Tibial artery (tissue), 4 donors: ENCODE measurements around the gene FHAD1.

Experiments
- DNase-seq, 2 donors: peaks; one replicate each; pipeline ENCODE4 v3.0.0-alpha.2; 2019
- H3K27ac ChIP-seq, 2 donors: fragments of 200-600 bp; sonication (generic) in 1 of 2; 1 replicate in 1 of 2; 2 replicates in 1 of 2; pipeline ENCODE4 v1.5.1; 2018 to 2019; ENCODE audit warnings: mild to moderate bottlenecking in 1 of 2
- H3K27me3 ChIP-seq, 2 donors: fragments of 200-600 bp; sonication (generic) in 1 of 2; one replicate each; pipeline versions ENCODE4 v1.5.1 to v1.6.0; 2016 to 2019
- H3K36me3 ChIP-seq, 3 donors: fragments of 200-600 bp; sonication (generic) in 2 of 3; one replicate each; pipeline ENCODE4 v1.5.1; 2016 to 2019; ENCODE audit warnings: mild to moderate bottlenecking in 2 of 3
- H3K4me1 ChIP-seq, 4 donors: fragments of 200-600 bp; sonication (generic) in 2 of 4; 1 replicate in 3 of 4; 2 replicates in 1 of 4; pipeline ENCODE4 v1.5.1; 2016 to 2019
- H3K4me3 ChIP-seq, 2 donors: fragments of 200-600 bp; sonication (generic) in 1 of 2; 1 replicate in 1 of 2; 2 replicates in 1 of 2; pipeline ENCODE4 v1.5.1; 2018 to 2019; ENCODE audit warnings: mild to moderate bottlenecking in 2 of 2
- H3K9me3 ChIP-seq, 3 donors: fragments of 200-600 bp; sonication (generic) in 1 of 3; one replicate each; pipeline ENCODE4 v1.5.1; 2016 to 2019
- intact Hi-C: fragments of 100-400 bp; cut with DNase I; formaldehyde crosslinking; loops from one replicate; pipeline ENCODE4 v1.15.0; 2023; ENCODE audit warnings: low total_unique reads
- TF ChIP-seq, protein P1 (sequence below), 2 experiments: fragments of 200-600 bp in 1 of 2; fragments of 450-650 bp in 1 of 2; IDR thresholded peaks; one replicate each; pipeline ENCODE4 v1.5.1; 2017 to 2019; ENCODE audit warnings: antibody characterized with exemption in 2 of 2, mild to moderate bottlenecking in 1 of 2, moderate library complexity in 1 of 2

Gene FHAD1

DNA sequence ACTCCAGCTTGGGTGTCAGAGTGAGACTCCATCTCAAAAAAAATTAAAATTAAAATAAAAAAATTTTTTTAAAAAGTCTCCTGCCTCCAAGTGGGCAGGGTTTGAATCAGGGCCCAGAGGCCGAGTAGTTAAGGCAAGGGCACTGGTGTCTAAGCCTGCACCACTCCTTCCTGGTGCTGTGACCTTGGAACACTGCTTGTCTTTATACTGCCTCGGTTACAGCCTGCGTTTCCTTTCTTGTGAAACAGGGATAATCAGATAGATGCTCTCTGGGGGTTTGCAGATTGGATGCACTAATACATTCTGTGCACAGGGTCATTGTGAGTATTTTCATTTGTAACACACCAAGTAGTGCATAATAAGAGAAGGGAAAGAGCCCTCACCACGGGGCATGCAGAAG is 104.3 kb downstream of the FHAD1 start:
- peaks cover 0 to 12% (median 5%) of the 10 kb centered on the region in 4 donors for H3K4me1 ChIP-seq

DNA sequence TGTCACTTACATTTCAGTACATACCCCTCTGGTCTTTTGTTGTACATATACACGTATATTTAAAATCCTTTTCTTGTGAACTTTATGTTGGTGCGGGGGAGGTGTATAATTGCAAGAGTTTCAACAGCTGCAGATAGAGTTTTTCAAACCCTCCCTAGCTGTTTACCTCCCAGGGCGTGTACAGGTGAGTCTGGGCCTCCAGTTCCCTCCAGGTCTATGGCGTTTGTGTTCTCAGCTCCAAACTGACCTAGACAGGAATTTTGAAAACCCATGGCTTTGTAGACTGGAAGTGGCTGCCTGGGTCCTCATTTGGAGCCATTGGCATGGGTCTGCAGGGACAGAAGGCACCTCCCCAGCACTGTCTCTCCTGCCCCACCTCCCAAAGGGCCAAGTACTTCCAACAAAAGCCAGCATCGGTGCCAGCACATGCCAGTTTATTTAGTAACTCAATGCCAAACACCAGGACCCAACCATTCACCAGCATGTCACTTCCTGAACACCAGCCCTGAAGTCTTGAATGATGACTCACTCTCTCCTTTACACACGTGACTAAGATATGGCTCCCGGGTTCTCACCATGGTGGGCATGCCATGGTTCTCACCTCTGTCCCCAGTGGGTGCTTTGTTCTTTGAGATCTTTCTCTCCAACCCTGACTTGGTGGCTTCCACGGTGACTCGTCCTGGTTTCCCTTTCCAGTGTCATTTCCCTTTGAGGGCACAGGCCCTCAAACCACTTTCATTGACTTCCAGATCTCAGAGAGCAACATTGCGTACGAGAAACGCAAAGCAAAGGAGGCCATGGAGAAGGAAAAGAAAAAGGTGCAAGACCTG is 105.3 kb downstream of the FHAD1 start:
- H3K9me3 ChIP-seq, result no peaks in the 10 kb centered on the region
- DNase-seq, result no peak
- intact Hi-C loops, result no loop called here
- H3K36me3 ChIP-seq, result no peaks in the 10 kb centered on the region
- no peak overlapping the region for H3K27ac ChIP-seq
- TF ChIP-seq, protein P1, sequence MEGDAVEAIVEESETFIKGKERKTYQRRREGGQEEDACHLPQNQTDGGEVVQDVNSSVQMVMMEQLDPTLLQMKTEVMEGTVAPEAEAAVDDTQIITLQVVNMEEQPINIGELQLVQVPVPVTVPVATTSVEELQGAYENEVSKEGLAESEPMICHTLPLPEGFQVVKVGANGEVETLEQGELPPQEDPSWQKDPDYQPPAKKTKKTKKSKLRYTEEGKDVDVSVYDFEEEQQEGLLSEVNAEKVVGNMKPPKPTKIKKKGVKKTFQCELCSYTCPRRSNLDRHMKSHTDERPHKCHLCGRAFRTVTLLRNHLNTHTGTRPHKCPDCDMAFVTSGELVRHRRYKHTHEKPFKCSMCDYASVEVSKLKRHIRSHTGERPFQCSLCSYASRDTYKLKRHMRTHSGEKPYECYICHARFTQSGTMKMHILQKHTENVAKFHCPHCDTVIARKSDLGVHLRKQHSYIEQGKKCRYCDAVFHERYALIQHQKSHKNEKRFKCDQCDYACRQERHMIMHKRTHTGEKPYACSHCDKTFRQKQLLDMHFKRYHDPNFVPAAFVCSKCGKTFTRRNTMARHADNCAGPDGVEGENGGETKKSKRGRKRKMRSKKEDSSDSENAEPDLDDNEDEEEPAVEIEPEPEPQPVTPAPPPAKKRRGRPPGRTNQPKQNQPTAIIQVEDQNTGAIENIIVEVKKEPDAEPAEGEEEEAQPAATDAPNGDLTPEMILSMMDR (IDR thresholded peaks at IDR 0.05), result no peak
- no peak overlapping the region for H3K4me3 ChIP-seq
- peaks cover 0 to 12% (median 5%) of the 10 kb centered on the region in 4 donors for H3K4me1 ChIP-seq
- no peaks in the 10 kb centered on the region for H3K27me3 ChIP-seq

More for the DNA sequence above, 104.3 kb downstream of the FHAD1 start:
- DNase-seq, result no peak
- no peaks in the 10 kb centered on the region for H3K36me3 ChIP-seq
- intact Hi-C loops, result no loop called here
- no peaks in the 10 kb centered on the region for H3K27me3 ChIP-seq
- H3K4me3 ChIP-seq, result no peak overlapping the region
- TF ChIP-seq, protein P1 (IDR thresholded peaks at IDR 0.05), result no peak
- H3K9me3 ChIP-seq, result no peaks in the 10 kb centered on the region
- H3K27ac ChIP-seq, result no peak overlapping the region

DNA sequence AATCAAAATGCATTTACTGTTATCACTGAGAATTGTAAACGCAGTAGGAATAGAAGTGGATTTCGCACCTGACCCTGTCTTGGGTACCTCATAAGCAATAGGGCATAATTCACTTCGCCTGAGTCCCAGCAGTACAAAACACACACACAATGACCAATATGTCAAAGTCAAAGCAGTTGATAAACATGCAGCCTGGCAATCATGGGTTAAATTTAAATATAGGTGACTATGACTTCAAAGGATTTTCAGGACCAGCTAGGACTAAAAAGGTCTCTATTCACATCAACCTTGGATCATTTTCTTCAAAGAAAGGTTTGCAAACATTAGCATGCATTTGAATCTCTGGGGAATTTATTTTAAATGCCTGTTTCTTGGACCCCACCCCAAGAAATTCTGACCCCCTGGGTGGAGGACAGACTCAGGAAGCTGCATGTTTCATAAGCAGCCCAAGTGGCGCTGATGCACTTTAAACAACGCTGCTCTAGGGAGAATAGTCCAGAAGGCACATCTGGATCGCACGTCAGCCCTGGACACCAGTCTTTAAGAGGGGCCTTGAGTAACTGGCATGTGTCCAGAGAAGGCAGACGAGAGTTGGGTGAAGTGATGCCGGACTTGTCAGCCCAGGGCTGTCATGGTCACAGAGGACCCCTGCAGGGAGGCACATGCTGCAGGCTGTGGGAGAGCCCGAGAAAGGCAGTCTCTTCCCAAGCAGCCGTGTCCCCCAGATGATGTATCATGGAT is 107.0 kb downstream of the FHAD1 start:
- TF ChIP-seq, protein P1 (IDR thresholded peaks at IDR 0.05), result no peak
- intact Hi-C loops, result no loop called here
- no peak overlapping the region for H3K27ac ChIP-seq

DNA sequence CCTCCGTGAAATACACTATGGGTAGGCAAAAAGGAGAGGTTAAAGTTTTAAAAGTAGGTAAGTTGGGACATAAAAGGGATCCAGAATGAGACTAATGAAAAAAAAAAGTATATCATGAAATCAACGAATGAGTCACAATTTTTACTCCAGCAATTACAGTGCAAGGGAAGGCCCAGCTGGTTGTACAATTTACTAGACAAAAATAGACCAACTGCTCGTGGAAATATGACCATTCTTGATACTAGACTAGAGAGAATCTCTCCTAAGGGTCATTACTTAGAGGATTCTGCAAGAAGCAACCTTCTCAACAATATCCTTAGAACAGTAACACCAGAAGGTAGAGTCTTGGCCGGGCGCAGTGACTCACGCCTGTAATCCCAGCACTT is 107.5 kb downstream of the FHAD1 start:
- no peak overlapping the region for H3K4me3 ChIP-seq
- peaks cover 0 to 12% (median 5%) of the 10 kb centered on the region in 4 donors for H3K4me1 ChIP-seq
- H3K9me3 ChIP-seq, result no peaks in the 10 kb centered on the region
- DNase-seq, result no peak
- H3K27ac ChIP-seq, result no peak overlapping the region
- TF ChIP-seq, protein P1 (IDR thresholded peaks at IDR 0.05), result no peak
- H3K36me3 ChIP-seq, result no peaks in the 10 kb centered on the region
- no peaks in the 10 kb centered on the region for H3K27me3 ChIP-seq
- intact Hi-C loops, result no loop called here

More for the DNA sequence above, 107.0 kb downstream of the FHAD1 start:
- no peak for DNase-seq
- Histone ChIP-seq H3K9me3 (no peaks in the 10 kb centered on the region), H3K36me3 (no peaks in the 10 kb centered on the region), H3K4me3 (no peak overlapping the region), H3K4me1 (peaks cover 0 to 12% (median 5%) of the 10 kb centered on the region in 4 donors), H3K27me3 (no peaks in the 10 kb centered on the region)

DNA sequence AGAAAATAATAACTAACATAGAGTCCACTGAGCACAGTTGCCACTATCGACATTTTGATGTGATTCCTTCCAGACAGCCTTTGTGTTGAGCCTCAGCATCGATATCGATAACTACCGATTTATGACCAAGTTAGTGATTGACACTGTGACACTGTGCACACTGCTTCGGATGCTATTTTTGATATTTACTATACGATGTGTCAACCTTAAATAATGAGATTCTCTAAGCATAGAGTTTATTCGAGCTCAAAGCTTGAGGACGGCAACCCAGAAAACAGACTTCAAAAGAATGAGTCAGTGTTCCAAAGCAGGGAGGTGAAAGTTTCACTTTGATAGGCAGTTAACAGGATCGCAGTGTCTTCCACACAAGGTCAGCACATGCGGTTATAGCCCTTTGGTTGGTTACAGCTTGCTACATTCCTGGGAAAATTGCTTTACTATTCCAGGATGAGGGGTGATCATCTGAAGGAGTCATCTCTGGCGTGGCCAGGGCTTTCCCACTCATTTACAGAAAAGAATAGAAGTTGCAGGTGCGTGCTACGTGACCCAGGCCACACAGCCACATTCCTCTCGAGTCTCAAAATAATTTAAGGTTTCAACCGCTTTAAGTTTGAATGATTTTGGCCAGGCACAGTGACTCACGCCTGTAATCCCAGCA is 109.1 kb downstream of the FHAD1 start:
- H3K4me1 ChIP-seq, result peaks cover 0 to 12% (median 5%) of the 10 kb centered on the region in 4 donors

More for the DNA sequence above, 109.1 kb downstream of the FHAD1 start:
- no peaks in the 10 kb centered on the region for H3K9me3 ChIP-seq
- TF ChIP-seq, protein P1 (IDR thresholded peaks at IDR 0.05), result no peak
- intact Hi-C loops, result no loop called here
- H3K4me3 ChIP-seq, result no peak overlapping the region
- H3K36me3 ChIP-seq, result no peaks in the 10 kb centered on the region
- DNase-seq, result no peak
- H3K27ac ChIP-seq, result no peak overlapping the region
- H3K27me3 ChIP-seq, result no peaks in the 10 kb centered on the region
